GM21423 (cell line): Measurements from ENCODE around the gene MAMDC4.
"Not testable (repeated sequence)": the region's sequence is repeated elsewhere in the genome, so short reads cannot be mapped to it uniquely, and the experiment has no call there.

Source experiments
- ATAC-seq: cut with Tn5 transposase; IDR thresholded peaks from one replicate; pipeline ENCODE4 v1.9.1; 2021; ENCODE audit warnings: mild to moderate bottlenecking, moderate library complexity; ENCODE audit not compliant: unreplicated experiment

MAMDC4 gene

DNA sequence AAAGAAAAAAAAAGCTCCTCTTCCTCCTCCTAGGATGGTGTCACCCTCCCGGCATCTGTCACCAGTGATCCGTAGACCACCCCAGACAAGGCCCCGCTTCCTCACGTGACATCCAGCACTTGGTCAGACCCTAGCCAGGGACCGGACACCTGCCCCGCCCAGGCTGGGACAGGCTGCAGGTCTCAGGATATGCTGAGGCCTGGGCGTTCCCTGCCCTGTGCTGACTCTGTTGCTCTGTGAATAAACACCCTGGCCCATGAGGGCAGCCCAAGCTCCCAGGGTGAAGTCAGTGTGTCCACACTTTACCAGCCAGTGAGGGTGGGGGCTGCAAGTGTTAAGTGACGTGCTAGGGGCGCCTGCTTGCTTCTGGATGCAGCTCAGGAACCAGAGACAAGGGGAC lies 8.4 kb downstream of the MAMDC4 start:
- ATAC-seq, result no peak

DNA sequence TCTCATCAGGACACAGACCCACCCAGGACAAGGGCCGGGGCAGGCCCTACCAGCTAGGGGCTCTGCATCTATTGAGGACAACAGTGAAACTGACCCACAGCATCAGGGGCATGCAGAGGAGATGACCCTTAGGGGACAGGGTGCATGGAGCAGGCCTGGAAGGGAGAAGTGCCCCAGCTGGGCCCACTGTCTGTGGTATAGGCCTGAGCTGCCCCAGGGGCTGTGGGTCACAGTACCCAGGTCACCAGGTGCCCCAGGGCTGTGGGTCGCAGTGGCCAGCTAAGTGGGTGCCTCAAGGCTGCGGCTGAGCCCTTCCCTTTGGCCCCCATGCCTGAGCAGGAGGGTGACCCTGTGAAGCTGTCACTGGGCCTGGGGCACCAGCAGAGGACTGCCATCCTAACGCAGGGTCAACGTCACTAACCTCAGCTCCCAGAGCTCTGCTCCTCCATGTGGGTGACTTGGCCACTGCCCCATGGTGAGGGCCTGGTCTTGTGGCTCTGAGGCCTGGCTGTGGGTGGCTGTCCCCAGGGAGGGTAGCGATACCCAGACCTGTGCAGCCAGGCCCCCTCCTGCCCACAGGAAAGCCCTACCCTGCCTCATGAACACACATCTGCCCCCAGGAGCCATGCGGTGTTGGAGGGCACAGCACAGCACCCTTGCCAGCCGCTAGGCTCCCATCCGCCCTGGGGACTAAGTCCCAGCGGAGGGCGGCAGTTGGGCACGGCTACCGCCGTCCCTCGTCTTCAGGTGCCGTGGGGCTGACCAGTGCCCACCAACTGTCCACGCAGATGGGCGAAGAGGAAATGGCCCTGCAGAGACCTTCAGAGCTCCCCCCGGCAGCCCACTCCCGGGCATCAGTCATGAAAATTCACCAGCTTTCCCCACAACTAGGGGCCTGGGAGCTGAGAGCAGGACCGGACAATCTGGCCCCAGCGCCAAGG lies 9.1 kb downstream of the MAMDC4 start:
- ATAC-seq, result no peak

DNA sequence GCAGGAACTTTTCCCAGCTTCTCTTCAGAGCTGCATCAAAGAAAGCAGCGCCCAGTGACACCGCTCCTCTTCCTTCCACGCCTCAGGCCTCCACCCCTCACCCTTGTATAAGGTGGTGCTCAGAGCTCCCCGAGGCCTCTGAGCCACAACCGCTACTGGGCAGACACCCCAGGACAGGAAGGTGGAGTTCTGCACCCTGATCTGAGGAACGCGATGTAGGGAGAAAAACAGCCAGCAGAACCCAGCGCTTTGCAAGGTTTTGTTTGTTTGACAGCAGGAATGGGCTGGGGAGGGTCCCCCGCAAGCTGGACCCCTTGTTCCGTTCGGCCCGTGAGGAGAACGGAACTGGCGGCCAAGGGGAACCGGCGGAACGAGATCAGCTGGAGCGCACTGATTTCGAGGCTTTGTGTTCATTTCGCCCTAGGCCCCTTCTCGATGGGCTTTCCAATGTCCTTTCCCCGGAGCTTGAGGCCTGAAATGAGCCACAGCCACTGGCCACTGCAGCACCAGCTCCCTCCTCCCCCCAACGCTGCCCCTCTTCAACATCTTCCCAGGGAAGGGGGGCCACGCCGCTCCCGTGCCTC lies 9.8 kb downstream of the MAMDC4 start:
- ATAC-seq, result no peak

DNA sequence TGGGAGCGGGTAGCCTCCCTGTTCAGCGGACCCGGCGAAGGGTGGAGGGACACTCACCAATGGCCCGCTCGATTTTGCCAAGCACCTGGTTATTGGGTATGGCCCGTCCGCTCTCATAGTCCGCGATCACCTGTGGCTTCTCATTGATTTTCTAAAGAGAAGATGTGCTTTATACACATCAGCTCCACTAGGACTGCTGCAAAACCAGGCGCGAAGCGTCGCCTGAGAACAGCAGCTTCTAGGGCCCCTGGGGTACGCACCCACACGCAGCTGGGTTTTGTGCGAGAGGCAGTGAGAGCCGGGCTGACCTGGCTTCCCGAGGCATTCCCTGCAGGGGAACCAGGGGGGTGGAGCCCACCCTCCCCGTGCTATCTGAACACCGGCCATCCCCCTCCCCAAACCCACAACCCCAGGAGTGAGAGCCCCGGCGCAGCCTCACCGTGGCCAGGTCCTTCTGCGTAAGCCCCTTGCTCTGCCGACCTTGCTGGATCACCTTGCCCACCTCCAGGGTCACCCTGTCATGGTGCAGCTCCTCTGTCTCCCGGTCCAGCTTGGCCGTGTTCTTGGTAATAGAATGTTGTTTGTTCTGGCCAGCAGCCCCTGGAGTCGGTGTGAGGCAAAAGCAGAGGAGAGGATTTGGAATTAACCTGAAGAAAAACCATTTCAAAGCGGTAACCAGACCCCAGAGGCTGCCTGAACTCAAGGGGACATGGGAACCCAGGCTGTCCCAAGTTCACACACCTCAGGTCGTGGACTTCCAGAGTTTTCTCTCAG lies 10.9 kb downstream of the MAMDC4 start:
- ATAC-seq, result no peak

DNA sequence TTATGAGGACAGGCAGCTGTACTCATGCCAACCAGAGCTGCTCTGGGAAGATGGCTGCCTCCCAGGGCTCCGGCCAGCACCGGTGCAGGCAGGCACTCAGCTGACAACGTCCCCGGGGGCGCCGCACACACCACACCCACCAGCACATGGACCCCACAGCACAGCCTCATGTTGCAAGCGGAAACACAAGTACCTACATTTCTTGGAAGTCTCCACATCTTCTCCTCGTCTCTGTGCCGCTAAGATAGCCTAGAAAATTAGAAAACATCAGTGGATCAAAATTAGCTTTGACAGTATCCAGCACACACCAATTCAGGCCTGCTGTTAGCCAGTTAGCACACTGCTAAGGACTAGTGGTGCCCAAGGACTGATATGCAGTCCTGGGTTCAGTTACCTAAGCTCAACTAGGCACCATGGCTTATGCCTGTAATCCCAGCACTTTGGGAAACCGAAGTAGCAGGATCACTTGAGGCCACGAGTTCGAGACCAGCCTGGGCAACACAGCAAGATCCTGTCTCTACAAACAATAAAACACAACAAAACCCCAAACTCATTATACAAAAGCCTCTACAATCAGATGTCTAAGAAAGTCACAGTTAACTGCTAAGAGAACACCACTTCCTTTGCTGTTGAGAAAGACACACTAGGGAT lies 11.6 kb downstream of the MAMDC4 start:
- ATAC-seq, result no peak

DNA sequence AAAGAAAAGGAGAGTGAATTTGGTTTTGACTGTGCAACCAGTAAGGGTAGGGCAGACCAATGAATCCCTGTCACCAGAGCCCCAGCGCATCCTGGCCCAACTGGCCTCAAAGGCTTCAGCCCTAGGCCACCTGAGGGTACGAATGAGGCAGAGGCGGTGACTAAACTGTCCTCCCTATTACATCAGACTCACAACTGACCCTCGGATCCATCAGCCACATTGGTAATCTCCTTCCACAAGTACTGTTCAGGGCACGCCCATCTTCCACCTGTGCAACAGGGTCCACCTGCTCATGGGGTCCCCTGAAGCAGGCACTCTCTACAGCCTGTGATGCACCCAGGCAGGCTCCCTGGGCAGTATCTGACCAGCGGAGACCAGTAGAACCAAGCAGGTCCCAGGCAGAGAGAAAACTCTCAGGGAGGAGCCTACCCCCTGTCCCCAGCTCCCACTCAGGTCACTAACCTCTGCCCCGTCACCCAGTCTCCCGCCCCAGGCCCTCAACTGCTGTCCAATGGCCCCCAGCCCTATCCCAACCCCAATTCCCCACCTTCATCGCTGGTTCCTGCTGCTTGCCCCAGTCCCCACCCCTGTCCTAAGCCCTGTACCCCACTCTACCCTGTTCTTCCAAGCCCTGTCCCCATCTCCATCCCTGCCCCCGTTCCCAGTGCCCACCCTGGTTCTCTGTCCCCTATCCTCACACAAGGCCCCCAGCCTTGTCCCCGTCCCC lies 13.1 kb downstream of the MAMDC4 start:
- no peak for ATAC-seq

DNA sequence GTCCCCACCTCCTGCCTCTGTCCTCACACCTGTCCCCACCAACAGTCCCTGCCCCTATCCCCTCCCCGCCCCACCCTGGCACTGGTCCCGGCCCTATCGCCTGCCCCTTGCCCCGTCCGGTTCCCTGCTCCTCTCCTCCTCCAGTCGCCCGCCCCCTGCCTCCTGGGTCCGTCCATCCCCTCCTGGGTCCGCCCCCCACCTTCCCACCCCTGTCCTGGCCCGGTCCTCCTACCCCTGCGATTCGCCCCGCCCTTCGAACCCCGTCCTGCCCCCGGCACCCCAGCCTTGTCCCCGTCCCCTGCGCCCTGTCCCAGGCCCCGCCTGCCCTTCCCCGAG lies 13.6 kb downstream of the MAMDC4 start:
- ATAC-seq, result no peak

DNA sequence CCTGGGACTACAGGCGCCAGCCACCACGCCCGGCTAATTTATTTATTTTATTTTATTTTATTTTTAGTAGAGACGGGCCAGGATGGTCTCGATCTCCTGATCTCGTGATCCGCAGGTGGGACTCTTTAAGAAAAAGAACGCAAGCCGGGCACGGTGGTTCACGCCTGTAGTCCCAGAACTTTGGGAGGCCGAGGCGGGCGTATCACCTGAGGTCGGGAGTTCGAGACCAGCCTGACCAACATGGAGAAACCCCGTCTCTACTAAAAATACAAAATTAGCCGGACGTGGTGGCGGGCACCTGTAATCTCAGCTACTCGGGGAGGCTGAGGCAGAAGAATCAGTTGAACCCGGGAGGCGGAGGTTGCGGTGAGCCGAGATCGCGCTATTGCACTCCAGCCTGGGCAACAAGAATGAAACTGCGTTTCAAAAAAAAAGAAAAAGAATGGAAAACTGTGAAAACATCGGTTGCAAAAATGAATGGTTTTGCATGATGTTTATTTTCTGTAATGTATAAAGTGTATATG lies 14.8 kb downstream of the MAMDC4 start:
- not testable (repeated sequence) for ATAC-seq

DNA sequence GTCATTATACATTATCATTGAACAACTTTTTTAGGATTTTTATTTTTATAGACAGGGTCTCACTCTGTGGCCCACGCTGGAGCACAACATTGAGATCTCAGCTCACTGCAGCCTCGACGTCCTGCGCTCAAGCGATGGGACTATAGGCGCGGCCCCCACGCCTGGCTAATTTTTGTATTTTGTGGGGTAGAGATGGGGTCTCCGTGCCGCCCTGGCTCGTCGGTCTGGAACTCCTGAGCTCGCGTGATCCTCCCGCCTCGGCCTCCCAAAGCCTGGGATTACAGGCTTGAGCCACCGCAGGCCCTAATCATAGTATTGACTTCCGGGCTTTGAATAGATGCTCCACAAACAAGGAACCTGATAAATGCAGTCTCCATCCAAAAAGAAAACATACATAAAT lies 15.3 kb downstream of the MAMDC4 start:
- ATAC-seq, result no peak

DNA sequence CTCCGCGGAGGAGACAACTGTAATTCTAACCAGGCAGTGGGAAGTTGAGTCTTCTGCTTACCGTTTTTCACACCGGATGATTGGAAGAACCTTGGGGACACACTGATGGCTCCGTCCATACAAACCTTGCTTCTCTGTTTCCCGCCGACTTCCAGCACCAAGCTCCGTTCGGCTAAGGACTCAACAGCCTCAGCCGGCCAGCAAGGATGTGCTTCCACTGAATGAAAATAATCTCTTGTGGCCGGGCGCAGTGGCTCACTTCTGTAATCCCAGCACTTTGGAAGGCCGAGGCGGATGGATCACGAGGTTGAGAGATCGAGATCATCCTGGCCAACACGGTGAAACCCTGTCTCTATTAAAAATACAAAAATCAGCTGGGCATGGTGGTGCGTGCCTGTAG lies 15.8 kb downstream of the MAMDC4 start:
- ATAC-seq, result no peak

DNA sequence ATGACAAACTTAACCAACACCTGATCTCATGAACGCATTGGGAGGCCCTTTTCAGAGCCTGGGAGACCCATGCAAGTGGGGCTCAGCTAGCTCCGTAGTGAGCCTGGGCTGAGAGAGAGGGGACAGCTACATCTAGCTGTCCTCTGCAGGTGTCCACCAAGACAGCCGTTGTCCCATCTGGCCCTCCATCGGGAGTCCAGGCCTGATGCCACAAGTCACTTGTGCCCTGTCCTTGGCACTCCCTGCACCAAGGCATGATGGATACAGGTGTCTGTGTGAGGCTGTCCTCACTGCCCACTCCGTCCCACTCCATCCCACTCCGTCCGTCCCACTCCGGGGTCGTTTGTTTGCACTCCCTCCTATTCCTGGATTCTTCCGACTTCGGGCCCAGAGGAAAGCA lies 16.5 kb downstream of the MAMDC4 start:
- no peak for ATAC-seq

DNA sequence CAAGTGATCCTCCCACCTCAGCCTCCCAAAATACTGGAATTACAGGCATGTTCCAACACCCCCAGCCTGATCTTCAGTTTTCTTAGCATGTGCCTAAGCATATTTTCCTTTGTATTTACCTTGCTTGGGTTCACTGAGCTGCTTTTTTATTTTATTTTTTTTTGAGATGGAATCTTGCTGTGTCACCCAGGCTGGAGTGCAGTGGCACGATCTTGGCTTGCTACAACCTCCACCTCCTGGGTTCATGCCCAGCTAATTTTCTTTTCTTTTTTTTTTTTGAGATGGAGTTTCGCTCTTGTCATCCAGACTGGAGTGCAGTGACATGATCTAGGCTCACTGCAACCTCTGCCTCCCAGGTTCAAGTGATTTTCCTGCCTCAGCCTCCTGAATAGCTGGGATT lies 17.5 kb downstream of the MAMDC4 start:
- not testable (repeated sequence) for ATAC-seq

DNA sequence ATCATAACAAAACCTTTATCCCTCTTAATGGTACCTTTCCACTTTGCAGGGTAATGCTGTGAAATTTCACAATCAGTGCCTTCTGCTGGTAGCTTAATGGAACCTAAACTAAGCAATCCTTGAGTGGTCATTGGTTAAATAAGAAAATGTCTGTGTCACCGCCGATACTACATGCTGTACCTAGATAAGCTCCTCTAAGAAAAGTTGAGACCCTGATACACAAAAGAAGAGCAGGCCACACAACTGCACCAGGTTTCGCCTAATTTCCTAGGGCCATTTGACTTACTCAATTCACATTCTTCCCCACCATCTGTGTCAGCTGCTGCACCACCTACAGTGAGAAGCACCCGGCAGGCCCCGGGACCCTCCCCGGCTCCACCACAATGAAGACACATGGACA lies 23.0 kb downstream of the MAMDC4 start:
- ATAC-seq, result no peak

DNA sequence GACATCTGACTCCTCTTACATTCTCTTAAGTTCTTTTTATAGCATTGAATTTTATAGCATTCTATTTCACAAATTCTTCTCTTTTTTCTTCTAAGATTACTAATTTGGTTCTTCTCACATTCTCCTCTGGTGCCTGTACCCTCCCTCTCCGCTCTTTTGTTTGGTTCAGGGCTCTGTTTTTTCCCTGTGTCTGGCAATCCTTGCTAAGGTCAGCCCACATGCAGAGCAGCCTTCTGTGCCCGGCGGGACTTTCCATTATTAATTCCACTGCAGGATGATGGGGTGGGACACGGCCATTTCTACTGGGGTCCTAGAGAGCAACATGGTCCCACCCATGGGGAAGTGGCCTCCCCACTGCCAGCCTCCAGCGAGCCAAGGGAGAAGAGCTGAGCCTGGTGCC lies 24.3 kb downstream of the MAMDC4 start:
- ATAC-seq, result no peak

DNA sequence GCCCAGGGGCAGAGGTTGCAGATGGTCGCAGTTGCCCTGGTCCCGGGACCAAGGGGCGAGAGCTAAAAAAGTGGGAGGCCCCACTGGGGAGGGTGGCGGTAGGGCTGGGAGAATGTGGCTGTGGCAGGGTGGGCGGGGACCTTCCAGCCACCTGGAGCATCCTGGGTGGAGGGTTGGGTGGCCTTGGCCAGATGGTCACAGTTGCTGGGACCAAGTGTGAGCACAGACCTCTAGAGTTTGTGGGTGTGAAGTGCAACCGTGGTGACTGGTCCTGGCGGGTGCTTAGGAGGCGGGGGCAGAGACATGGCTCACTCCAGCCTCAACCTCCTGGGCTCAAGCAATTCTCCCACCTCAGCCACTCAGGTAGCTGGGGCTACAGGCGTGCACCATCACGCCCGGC lies 28.5 kb downstream of the MAMDC4 start:
- no peak for ATAC-seq

DNA sequence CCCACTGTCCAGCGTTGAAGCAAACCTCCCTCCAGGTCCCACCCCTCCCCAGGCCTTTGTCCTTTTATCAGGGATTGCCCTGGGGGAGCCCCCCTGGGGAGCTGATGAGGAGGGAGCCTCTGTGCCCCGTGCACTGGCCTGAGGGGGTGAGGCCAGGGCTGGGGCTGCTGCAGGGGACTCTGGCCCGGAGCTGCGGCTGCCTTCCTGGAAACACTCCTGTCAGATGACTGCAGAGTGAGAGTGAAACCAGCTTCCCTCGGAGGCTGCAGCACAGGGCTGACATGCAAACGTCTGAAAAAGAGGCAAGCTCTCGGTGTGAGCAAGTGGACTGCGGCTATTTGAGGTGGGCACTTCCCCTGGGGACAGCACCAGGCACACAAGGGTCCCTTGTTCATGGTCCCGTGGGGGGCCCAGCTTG lies 29.6 kb downstream of the MAMDC4 start:
- peak; percentile 22 for ATAC-seq

DNA sequence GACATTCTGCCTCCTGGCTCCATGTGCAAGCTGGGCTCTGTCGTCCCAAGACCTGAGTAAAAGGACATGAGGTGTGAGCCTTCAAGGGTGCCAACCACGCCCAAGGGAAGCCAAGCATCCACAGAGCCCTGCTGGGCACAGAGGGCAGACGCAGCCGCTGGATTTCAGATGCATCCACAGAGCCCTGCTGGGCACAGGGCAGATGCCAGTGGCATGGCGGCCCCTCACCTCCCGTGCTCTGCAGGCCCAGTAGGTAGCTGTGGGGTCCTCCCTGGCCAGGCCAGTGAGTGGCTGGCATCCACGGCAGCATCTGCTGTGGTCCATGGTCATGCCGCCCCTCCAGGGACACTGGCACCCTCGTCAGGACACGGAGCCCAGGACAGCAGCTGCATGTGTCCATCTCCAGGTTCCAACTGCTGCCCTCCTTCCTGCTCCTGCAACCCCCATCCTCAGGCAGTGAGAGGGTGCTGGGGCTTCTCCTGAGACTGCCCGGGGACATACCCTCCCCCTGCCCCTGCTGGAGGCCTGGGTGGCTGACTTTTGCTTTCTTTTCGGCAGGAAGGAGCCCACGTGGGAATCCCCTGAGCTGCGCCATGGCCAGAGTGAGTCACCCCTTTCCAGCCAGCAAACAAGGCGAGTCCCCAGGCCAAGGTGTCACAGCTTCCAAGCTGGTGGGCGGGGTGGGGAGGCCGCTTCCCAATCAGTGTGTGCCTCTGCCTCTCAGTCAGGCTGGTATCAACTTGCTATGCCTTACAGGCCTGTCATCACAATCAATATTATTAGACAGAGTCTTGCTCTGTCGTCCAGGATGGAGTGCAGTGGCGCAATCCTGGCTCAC lies 30.2 kb downstream of the MAMDC4 start:
- peak; percentile 25 for ATAC-seq

DNA sequence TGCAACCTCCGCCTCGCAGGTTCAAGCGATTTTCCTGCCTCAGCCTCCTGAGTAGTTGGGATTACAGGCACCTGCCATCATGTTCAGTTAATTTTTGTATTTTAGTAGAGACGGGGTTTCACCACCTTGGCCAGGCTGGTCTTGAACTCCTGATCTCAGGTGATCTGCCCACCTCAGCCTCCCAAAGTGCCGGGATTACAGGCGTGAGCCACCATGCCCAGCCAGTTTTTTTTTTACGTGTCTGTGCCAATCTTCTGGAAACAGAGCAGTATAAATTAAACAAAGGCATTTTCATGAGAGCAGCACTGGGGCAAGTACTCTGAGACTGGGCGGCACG lies 30.8 kb downstream of the MAMDC4 start:
- ATAC-seq, result not testable (repeated sequence)

DNA sequence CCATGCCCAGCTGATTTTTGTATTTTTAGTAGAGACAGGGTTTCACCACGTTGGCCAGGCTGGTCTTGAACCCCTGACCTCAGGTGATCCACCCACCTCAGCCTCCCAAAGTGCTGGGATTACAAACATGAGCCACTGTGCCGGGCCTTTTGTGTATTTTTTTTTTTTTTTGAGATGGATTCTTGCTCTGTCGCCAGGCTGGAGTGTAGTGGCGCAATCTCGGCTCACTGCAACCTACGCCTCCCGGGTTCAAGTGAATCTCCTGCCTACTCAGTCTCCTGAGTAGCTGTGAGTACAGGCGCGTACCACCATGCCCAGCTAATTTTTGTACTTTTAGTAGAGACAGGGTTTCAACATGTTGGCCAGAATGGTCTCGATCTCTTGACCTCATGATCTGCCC lies 31.5 kb downstream of the MAMDC4 start:
- not testable (repeated sequence) for ATAC-seq
